Fibroblast of villous mesenchyme (primary cell): ENCODE data around the gene SWT1. TPM values are rescaled to one million over a fixed set of nuclear protein-coding genes. Genes with fewer than 3 reads are reported as not detected.
"Not testable (repeated sequence)": the region's sequence is repeated elsewhere in the genome, so short reads cannot be mapped to it uniquely, and the experiment has no call there.

Source experiments
- DNase-seq: peaks from one replicate; pipeline ENCODE4 v3.0.0-alpha.2; 2010; ENCODE audit warnings: low read depth
- H3K4me3 ChIP-seq: 2 replicates; pipeline ENCODE4 v1.5.1; 2011; ENCODE audit warnings: low read depth, mild to moderate bottlenecking, low read length
- total RNA-seq: library from RNA; depleted of rRNA; stranded (reverse); fragments of >200 nt; gene quantifications from 2 replicates; pipeline ENCODE4 v1.2.3, GENCODE V29; 2012
- TF ChIP-seq, protein P1 (sequence below): IDR thresholded peaks from 2 replicates; pipeline ENCODE4 v1.5.1; 2012; ENCODE audit warnings: low read depth, mild to moderate bottlenecking, low read length; ENCODE audit not compliant: insufficient read depth

SWT1 gene
- total RNA-seq, 1 donor, result 5.2 TPM

DNA sequence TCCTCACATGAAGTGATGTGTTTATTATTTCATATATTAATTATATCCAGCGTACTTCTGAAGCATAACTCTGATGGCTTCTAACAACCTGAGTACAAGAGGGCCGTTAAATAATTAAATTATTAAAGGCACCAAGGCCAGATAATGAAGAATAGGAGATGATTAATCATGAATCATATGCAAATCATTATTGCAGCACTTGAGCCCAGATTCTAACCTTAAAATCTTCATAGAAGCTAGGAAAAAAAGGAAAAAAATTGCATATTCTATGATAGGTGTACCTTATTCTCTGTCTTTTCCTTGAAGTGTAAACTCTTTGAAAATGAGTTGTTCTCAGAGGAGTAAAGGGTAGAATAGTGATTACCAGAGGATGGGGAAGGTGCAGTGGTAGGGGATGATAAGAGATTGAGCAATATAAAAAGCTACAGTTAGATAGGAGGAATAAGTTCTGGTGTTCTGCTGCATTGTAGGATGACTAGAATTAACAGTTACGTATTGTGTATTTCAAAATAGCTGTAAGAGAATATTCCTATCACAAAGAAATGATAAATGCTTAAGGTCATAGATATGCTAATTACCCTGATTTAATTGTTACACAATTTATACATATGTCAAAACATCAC, 51.1 kb downstream of the SWT1 start:
- TF ChIP-seq, protein P1, sequence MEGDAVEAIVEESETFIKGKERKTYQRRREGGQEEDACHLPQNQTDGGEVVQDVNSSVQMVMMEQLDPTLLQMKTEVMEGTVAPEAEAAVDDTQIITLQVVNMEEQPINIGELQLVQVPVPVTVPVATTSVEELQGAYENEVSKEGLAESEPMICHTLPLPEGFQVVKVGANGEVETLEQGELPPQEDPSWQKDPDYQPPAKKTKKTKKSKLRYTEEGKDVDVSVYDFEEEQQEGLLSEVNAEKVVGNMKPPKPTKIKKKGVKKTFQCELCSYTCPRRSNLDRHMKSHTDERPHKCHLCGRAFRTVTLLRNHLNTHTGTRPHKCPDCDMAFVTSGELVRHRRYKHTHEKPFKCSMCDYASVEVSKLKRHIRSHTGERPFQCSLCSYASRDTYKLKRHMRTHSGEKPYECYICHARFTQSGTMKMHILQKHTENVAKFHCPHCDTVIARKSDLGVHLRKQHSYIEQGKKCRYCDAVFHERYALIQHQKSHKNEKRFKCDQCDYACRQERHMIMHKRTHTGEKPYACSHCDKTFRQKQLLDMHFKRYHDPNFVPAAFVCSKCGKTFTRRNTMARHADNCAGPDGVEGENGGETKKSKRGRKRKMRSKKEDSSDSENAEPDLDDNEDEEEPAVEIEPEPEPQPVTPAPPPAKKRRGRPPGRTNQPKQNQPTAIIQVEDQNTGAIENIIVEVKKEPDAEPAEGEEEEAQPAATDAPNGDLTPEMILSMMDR, result no peak
- no peak for DNase-seq
- no peak overlapping the region for H3K4me3 ChIP-seq

DNA sequence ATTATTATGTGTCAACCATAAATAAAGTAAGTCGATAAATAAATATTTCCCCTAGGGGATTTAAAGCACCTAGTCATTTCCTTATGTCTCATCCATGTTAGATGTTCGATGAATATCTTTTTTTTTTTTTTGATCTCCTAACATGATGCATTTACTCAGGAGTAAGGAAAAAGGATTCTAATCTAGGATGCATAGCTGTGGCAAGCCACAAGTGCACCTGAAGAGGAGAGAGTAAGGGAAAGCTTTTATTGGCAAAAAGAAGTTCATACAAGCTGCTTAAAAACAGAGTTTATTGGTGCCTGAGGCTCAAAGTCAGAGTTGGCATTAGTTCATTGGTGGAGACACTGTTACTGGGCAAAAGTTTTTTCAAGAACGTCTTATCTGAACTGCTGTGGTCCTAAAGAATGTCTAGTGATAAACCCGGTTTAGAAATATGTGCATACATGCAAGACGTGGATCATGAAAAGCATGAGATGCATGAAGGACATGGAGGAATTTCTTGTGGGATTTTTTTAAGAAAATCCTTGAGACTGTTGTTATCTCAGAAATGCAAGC, 51.7 kb downstream of the SWT1 start:
- TF ChIP-seq, protein P1, result no peak
- H3K4me3 ChIP-seq, result no peak overlapping the region
- peak; percentile 77 for DNase-seq

DNA sequence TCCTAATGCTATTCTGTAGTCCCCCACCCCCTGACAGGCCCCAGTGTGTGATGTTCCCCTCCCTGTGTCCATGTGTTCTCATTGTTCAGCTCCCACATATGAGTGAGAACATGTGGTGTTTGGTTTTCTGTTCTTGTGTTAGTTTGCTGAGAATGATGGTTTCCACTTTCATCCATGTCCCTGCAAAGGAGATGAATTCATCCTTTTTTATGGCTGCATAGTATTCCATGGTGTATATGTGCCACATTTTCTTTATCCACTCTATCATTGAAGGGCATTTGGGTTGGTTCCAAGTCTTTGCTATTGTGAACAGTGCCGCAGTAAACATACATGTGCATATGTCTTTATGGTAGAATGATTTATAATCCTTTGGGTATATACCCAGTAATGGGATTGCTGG, 52.4 kb downstream of the SWT1 start:
- DNase-seq, H3K4me3 ChIP-seq: not testable (repeated sequence)

DNA sequence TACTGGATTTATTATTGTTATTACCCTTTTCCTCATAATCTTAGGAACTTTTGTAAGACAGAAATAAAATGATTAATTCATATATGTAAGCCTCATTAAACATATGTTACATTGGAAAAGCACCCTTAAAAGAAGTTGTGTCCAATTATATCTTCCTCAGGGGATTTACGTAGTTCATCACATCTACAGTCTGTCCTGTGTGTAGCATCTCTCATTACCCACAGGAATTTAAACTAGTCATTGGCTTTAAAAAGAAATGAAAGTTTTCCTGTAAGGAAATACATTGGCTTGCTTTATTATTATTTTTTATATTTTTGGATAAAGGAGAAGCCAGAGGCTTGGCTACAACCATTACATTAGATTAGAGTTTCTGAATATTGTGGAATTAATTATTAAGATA, 56.1 kb downstream of the SWT1 start:
- H3K4me3 ChIP-seq, result no peak overlapping the region
- DNase-seq, result peak; percentile 32
- TF ChIP-seq, protein P1, result no peak

DNA sequence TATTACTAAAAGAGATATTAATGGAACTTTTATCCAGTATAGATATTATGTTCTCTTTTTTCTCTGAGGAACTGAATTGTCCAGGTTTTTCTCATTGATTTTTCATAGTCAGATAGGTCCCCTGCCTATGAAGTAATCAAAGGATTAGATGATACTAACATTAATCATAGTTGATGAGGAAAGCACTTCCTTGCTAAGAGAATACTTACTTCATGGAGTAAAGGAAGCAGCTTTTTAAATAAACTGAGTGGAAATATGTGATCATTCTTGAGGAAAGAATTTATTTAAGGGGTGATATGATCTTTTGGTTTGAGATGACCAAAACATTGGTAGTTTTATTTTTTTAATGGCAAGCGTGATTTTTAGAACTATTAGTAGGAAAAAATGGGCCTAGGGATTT, 58.9 kb downstream of the SWT1 start:
- TF ChIP-seq, protein P1, result no peak
- peak; percentile 3 for DNase-seq

DNA sequence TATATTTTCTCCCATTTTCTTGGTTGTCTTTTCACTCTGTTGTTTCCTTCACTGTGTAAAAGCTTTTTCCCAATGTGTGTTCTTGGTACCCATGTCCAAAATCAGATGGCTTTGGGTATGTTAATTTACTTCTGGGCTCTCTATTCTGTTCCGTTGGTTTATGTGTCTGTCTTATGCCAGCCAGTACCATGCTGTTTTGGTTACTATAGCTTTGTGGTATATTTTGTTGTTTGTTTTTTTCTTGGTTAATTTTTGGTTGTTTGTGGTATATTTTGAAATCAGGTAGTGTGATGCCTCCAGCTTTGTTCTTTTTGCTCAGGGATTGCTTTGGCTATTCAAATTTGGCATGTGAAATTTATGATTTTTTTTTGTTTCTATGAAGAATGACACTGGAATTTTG, 67.2 kb downstream of the SWT1 start:
- TF ChIP-seq, protein P1, result no peak
- DNase-seq, result no peak
- H3K4me3 ChIP-seq, result no peak overlapping the region

More for the DNA sequence above, 58.9 kb downstream of the SWT1 start:
- H3K4me3 ChIP-seq, result no peak overlapping the region

DNA sequence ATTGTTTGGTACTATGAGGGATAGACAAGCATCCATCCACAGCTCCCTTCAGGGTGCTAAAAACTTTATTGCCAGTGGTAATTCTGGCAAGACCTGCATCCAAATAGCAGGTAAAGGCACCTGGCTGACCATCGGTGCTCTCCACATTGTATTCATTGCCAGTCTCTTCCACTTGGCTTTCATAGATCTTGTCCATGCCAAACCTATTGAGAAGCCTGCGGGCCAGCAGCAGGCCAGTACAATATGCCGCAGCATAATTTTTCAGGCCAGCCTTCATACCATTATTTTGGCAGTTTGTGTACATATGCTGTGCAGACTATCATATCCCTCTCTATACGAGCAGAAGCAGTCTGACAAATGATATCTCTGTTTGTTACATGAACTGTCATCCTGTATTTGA, 70.2 kb downstream of the SWT1 start:
- H3K4me3 ChIP-seq, result no peak overlapping the region
- TF ChIP-seq, protein P1, result no peak
- no peak for DNase-seq
